Activated CD4-positive, alpha-beta memory T cell treated with anti-CD3 and anti-CD28 coated beads, Interleukin-2, amount 10 ng/mL, durations not matched to agents 7 days and 5 days (primary cell): ENCODE data around the gene TOMM6. TPM values are rescaled to one million over a fixed set of nuclear protein-coding genes. Genes with fewer than 3 reads are reported as not detected.
A peak's percentile ranks its signal among the peaks of the same experiment; 100 is the strongest.

Experiments
- CTCF ChIA-PET: fragments of 350-600 bp; sonication (Branson Sonifier 250); formaldehyde crosslinking; loops from one replicate; lab custom pipeline; 2021; ENCODE audit warnings: antibody characterized with exemption, inconsistent platforms; lab: Charles Lee
- POLR2A ChIA-PET: fragments of 350-600 bp; sonication (Branson Sonifier 250); formaldehyde crosslinking; loops from one replicate; lab custom pipeline; 2021; ENCODE audit warnings: antibody characterized with exemption; lab: Charles Lee
- DNase-seq: peaks from one replicate; pipeline ENCODE4 v3.0.0-alpha.2; 2020
- H3K27ac Mint-ChIP-seq: one replicate; pipeline ENCODE4 v1.8.0; 2021; ENCODE audit warnings: mild to moderate bottlenecking, mixed read lengths
- H3K27me3 Mint-ChIP-seq: one replicate; pipeline ENCODE4 v1.8.0; 2021; ENCODE audit warnings: mixed read lengths
- H3K36me3 Mint-ChIP-seq: one replicate; pipeline ENCODE4 v1.8.0; 2021; ENCODE audit warnings: low read depth, mixed read lengths
- H3K4me1 Mint-ChIP-seq: one replicate; pipeline ENCODE4 v1.8.0; 2021; ENCODE audit warnings: mixed read lengths
- H3K4me3 Mint-ChIP-seq: one replicate; pipeline ENCODE4 v1.8.0; 2021; ENCODE audit warnings: mild to moderate bottlenecking, mixed read lengths
- H3K9me3 Mint-ChIP-seq: one replicate; pipeline ENCODE4 v1.8.0; 2021; ENCODE audit warnings: mixed read lengths
- total RNA-seq, 2 experiments: library from RNA; stranded (reverse); gene quantifications; one replicate each; pipeline ENCODE4 v1.2.3, GENCODE V29; 2021

Gene TOMM6
- total RNA-seq, 2 experiments from 2014 or later = 126 to 130 TPM

- Mint-ChIP-seq H3K4me3 (no peak overlapping the region), H3K27me3 (no peaks in the 10 kb centered on the region), H3K36me3 (peaks cover 9% of the 10 kb centered on the region), H3K27ac (no peak overlapping the region), H3K9me3 (no peaks in the 10 kb centered on the region), H3K4me1 (peaks cover 12% of the 10 kb centered on the region)
- DNase-seq = no peak
- CTCF ChIA-PET = no interaction called here
- POLR2A ChIA-PET = no interaction called here
Measured at GRCh38 chr6:41769376-41769775, 18.1 kb upstream of the TOMM6 start.

GRCh38 chr6:41770381-41771057, 17.0 kb upstream of the TOMM6 start:
- POLR2A ChIA-PET = no interaction called here
- H3K27ac Mint-ChIP-seq = no peak overlapping the region

GRCh38 chr6:41771058-41771983, 16.2 kb upstream of the TOMM6 start:
- Mint-ChIP-seq H3K27ac (no peak overlapping the region), H3K4me1 (peaks cover 12% of the 10 kb centered on the region), H3K9me3 (no peaks in the 10 kb centered on the region), H3K36me3 (peaks cover 16% of the 10 kb centered on the region), H3K4me3 (no peak overlapping the region), H3K27me3 (no peaks in the 10 kb centered on the region)
- no peak for DNase-seq
- ChIA-PET CTCF (interaction anchor here (0.8 kb wide), 1 partner anchor 9 kb away, joined by 3 read pairs; no protein-coding TSS in a partner anchor), POLR2A (no interaction called here)

More at GRCh38 chr6:41770381-41771057, 17.0 kb upstream of the TOMM6 start:
- peaks cover 16% of the 10 kb centered on the region for H3K36me3 Mint-ChIP-seq
- CTCF ChIA-PET = no interaction called here
- no peak for DNase-seq
- H3K4me1 Mint-ChIP-seq = peaks cover 12% of the 10 kb centered on the region
- H3K4me3 Mint-ChIP-seq = no peak overlapping the region
- no peaks in the 10 kb centered on the region for H3K9me3 Mint-ChIP-seq
- H3K27me3 Mint-ChIP-seq = no peaks in the 10 kb centered on the region

- Mint-ChIP-seq H3K27ac (no peak overlapping the region), H3K9me3 (no peaks in the 10 kb centered on the region), H3K27me3 (no peaks in the 10 kb centered on the region), H3K4me1 (peaks cover 11% of the 10 kb centered on the region), H3K36me3 (peaks cover 16% of the 10 kb centered on the region), H3K4me3 (no peak overlapping the region)
- DNase-seq = no peak
- CTCF ChIA-PET = interaction anchor here (0.8 to 1.2 kb wide), 2 partner anchors 11 to 69 kb away, joined by 3 read pairs; no protein-coding TSS in a partner anchor
- POLR2A ChIA-PET = no interaction called here
Measured at GRCh38 chr6:41774841-41775240, 12.7 kb upstream of the TOMM6 start.

DNA sequence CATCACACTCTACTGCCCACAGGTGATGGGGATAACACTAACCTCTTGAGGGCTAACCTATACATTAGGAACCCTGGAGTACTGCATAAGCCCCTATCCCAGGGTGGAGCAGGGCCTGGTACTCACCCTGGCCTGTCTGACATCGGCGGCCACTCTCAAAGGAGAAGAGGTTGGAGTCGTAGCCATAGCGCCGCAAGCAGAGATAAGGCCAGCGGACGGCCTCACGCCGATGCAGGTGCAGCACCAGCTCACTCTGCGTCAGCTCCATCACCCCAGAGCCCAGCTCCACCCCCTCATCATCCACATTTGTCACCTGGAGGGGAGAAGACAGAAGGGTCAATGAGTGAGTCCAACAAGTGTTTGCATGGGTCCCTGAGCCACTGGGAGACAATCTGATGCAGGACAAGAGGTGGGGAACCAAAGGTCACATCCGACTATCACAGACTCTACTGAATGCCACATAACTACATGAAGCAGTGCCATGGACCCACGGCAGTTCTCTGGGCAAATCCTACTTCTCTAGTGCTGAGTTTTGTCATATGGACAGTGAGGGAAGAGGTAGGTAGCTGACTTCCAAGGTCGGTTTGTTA, 12.1 kb upstream of the TOMM6 start:
- H3K27ac Mint-ChIP-seq = no peak overlapping the region
- no peak overlapping the region for H3K4me3 Mint-ChIP-seq
- DNase-seq = no peak
- POLR2A ChIA-PET = interaction anchor here (0.7 kb wide), 1 partner anchor 12 kb away, joined by 3 read pairs; the partner anchor contains the start of gene TOMM6
- peaks cover 16% of the 10 kb centered on the region for H3K36me3 Mint-ChIP-seq
- CTCF ChIA-PET = interaction anchor here (0.6 to 1.3 kb wide), 4 partner anchors 8 to 186 kb away, joined by 3 to 4 read pairs (median 4); no protein-coding TSS in a partner anchor
- H3K27me3 Mint-ChIP-seq = no peaks in the 10 kb centered on the region
- peaks cover 14% of the 10 kb centered on the region for H3K4me1 Mint-ChIP-seq
- no peaks in the 10 kb centered on the region for H3K9me3 Mint-ChIP-seq

- Mint-ChIP-seq H3K9me3 (no peaks in the 10 kb centered on the region), H3K4me3 (peak overlapping the region; percentile 87), H3K36me3 (peaks cover 7% of the 10 kb centered on the region), H3K27me3 (peaks cover 9% of the 10 kb centered on the region), H3K27ac (peak overlapping the region; percentile 55), H3K4me1 (peaks cover 23% of the 10 kb centered on the region)
- ChIA-PET POLR2A (interaction anchor here (1.4 kb wide), 2 partner anchors 9 to 266 kb away, joined by 4 to 7 read pairs; partner anchors contain the start of gene TOMM6), CTCF (interaction anchor here (0.7 to 3.1 kb wide), 8 partner anchors 9 to 327 kb away, joined by 3 to 27 read pairs (median 4); partner anchors contain the start of gene TOMM6)
- no peak for DNase-seq
Measured at GRCh38 chr6:41777551-41778285, 9.8 kb upstream of the TOMM6 start.

DNA sequence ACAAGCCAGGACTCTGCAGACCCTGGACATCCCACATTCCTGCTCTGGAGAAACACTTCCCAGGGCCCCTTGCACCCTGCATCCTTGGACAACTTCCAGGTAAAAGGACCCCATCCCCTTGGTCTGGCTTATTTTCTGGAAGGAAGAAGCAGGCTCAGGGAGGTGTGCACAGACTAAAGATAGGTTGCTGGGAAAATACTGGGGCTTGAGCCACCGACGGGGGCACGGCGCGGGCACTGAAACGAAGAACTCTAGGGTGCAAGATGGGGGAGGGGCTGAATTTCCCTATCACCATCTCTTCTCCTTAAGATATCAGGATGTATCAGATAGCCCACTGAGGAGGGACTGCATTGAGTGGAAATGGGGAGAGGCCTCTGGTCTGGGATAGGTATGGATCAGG, 8.6 kb upstream of the TOMM6 start:
- H3K27ac Mint-ChIP-seq = peak overlapping the region; percentile 73
- H3K9me3 Mint-ChIP-seq = no peaks in the 10 kb centered on the region
- H3K4me1 Mint-ChIP-seq = peaks cover 23% of the 10 kb centered on the region
- CTCF ChIA-PET = interaction anchor here (1.1 to 3.1 kb wide), 5 partner anchors 8 to 326 kb away, joined by 3 to 27 read pairs (median 5); partner anchors contain the start of gene TOMM6
- H3K27me3 Mint-ChIP-seq = peaks cover 15% of the 10 kb centered on the region
- H3K36me3 Mint-ChIP-seq = peaks cover 7% of the 10 kb centered on the region
- H3K4me3 Mint-ChIP-seq = peak overlapping the region; percentile 87
- POLR2A ChIA-PET = interaction anchor here (1.4 kb wide), 1 partner anchor 8 kb away, joined by 7 read pairs; the partner anchor contains the start of gene TOMM6
- no peak for DNase-seq

DNA sequence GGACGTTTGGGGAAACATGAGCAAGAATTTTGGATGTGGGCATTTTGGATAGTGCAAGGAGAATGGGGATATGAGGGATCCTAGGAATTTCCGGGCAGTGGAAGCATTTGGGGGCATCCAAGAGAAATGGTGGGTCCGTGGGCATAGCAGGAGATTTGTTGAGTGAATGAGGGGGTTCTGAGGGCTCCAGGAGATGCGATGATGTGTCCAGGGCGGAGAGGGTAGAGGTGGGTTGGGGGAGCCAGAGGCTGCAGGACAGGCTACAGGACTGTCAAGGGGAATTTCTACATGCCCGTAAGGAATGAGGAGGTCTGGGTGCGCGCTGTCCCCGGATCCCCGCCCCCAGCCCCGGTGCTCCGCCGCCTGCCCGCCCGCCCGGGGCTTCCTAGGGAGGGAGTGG, 8.2 kb upstream of the TOMM6 start:
- peaks cover 7% of the 10 kb centered on the region for H3K36me3 Mint-ChIP-seq
- H3K27me3 Mint-ChIP-seq = peaks cover 15% of the 10 kb centered on the region
- ChIA-PET CTCF (interaction anchor here (0.5 to 13.2 kb wide), 9 partner anchors 18 to 962 kb away, joined by 3 to 266 read pairs (median 3); partner anchors contain the start of genes BYSL, MED20, TAF8 and TFEB), POLR2A (interaction anchor here (1.0 kb wide), 1 partner anchor 269 kb away, joined by 6 read pairs; no protein-coding TSS in a partner anchor)
- peak overlapping the region; percentile 73 for H3K27ac Mint-ChIP-seq
- H3K4me3 Mint-ChIP-seq = peak overlapping the region; percentile 87
- DNase-seq = no peak
- H3K9me3 Mint-ChIP-seq = no peaks in the 10 kb centered on the region
- peaks cover 23% of the 10 kb centered on the region for H3K4me1 Mint-ChIP-seq

- H3K4me1 Mint-ChIP-seq = peaks cover 23% of the 10 kb centered on the region
- POLR2A ChIA-PET = interaction anchor here (1.0 kb wide), 1 partner anchor 269 kb away, joined by 6 read pairs; no protein-coding TSS in a partner anchor
- peaks cover 3% of the 10 kb centered on the region for H3K36me3 Mint-ChIP-seq
- peak within 1 kb of the TSS; percentile 73 for H3K27ac Mint-ChIP-seq
- peak; percentile 99 for DNase-seq
- H3K9me3 Mint-ChIP-seq = no peaks in the 10 kb centered on the region
- CTCF ChIA-PET = interaction anchor here (0.5 to 13.2 kb wide), 11 partner anchors 17 to 961 kb away, joined by 3 to 266 read pairs (median 3); partner anchors contain the start of genes BYSL, MED20, TAF8 and TFEB
- peaks cover 15% of the 10 kb centered on the region for H3K27me3 Mint-ChIP-seq
- H3K4me3 Mint-ChIP-seq = peak within 1 kb of the TSS; percentile 87
Measured at GRCh38 chr6:41779788-41780550, 7.5 kb upstream of the TOMM6 start, which contains the start of gene FRS3. Gene FRS3, minus strand, starts transcription at chr6:41779900. Its CDS starts 2,913 bp downstream, at chr6:41776987.

DNA sequence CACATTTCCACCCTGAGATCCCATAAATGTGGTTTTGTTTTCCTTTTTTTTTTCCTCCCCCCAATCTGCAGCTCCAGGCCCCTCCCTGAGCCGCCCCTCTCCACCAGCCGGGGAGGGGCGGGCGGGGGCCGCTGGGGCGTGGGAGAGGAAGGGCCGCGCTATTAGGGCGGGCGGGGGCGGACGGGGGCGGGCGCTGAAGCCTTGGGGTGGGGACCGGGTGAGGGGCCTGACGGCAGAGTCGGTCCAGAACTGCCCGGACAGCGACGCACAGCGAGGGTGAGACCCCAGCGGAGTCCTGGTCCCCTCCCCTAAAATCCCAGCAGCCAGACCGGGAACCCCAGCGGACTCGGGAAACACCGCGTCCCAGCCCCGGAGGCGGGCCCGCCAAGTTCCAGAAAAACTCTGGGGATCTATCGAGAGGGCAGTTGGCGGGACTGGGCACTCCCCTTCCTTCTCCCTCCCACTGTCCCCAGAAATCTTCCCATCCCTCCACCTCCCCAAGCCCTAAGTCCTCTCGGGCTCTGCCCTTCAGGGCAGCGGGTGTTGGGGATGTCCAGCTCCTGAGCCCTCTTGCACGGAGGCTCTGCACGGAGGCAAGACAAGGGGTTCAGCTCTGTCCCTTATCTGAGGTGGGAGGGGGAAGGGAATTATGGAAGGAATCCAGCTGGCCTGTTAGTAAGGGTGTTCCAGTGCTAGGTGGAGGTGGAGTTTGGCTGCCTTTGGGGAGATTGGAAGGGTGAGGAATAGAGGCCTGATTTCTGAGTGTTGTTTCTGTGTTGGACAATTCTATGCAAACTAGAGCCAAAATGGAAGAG, 6.7 kb upstream of the TOMM6 start, which contains the start of gene PRICKLE4:
Gene PRICKLE4 (plus strand): TSS at position 232 of the 815 bp plus-strand sequence. CDS start 2,692 bp downstream, outside the sequence.
- peaks cover 15% of the 10 kb centered on the region for H3K27me3 Mint-ChIP-seq
- POLR2A ChIA-PET = interaction anchor here (1.3 kb wide), 1 partner anchor 162 kb away, joined by 3 read pairs; no protein-coding TSS in a partner anchor

More for the DNA sequence above, 6.7 kb upstream of the TOMM6 start, which contains the start of gene PRICKLE4:
- no peaks in the 10 kb centered on the region for H3K9me3 Mint-ChIP-seq
- H3K36me3 Mint-ChIP-seq = no peaks in the 10 kb centered on the region
- DNase-seq = no peak
- CTCF ChIA-PET = interaction anchor here (0.6 to 13.2 kb wide), 6 partner anchors 16 to 287 kb away, joined by 3 to 266 read pairs (median 3); partner anchors contain the start of genes BYSL, MED20 and TAF8
- peaks cover 25% of the 10 kb centered on the region for H3K4me1 Mint-ChIP-seq
- peak within 1 kb of the TSS; percentile 85 for H3K4me3 Mint-ChIP-seq
- H3K27ac Mint-ChIP-seq = peak within 1 kb of the TSS; percentile 6
